AG04449 (cell line): ENCODE measurements around the gene JADE2.
"Not testable (repeated sequence)": the region's sequence is repeated elsewhere in the genome, so short reads cannot be mapped to it uniquely, and the experiment has no call there.

Experiments used
- CTCF ChIA-PET: fragments of 350-600 bp; formaldehyde crosslinking; extraction: SDS; loops from one replicate; lab custom pipeline; 2021; ENCODE audit warnings: antibody characterized with exemption; lab: Yijun Ruan, JAX
- POLR2A ChIA-PET: fragments of 400-600, 350-600 bp; formaldehyde crosslinking; extraction: SDS; loops from one replicate; lab custom pipeline; 2020; ENCODE audit warnings: antibody characterized with exemption, inconsistent platforms; lab: Yijun Ruan, JAX
- DNase-seq: peaks from one replicate; pipeline ENCODE4 v3.0.0-alpha.2; 2010; ENCODE audit warnings: low read depth, low spot score
- H3K4me3 ChIP-seq: 2 replicates; pipeline ENCODE4 v1.5.1; 2011; ENCODE audit warnings: low read depth, mild to moderate bottlenecking, control low read depth, low read length
- CTCF ChIP-seq: IDR thresholded peaks from one replicate; pipeline ENCODE4 v1.5.1; 2011; ENCODE audit warnings: mild to moderate bottlenecking, moderate library complexity, low read length, control low read depth, inconsistent platforms; ENCODE audit not compliant: insufficient read depth; ENCODE audit errors: missing control alignments

The JADE2 gene

DNA sequence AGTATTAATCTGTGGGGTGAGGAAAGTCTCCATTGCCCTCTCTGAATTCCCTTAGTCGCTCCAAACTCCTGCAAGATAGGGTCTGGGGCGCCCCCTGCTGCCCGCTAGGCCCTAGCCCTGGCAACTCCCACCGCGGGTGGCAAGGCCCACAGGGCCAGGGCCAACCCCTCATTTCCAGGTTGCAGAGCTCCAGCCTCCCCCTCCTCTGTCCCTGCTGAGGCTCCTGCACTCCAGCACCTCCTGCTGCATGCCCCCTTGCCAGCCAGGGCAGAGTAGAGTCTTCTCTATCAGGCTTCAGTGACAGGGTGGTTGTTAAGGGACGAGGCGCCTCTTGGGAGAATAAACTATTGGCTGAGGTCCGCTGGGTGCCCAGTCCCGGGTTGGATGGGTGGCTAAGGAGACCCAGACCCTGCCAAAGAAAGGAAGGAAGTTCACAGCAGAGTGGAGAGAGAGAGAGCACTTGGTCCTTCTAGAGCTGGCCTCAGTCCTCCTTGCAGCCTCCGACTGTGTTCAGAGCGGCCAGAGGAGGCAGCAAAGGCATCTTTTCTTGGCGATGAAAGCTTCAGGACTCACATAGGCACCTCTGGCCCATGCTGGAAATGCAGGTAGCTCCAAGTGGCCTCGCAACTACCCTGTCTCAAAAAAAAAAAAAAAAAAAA lies 61.5 kb downstream of the JADE2 start:
- TF ChIP-seq CTCF = peak; percentile 90
- no peak for DNase-seq
- CTCF ChIA-PET = interaction anchor here (0.7 to 17.9 kb wide), 53 partner anchors 10 to 403 kb away, joined by 3 to 445 read pairs (median 4); partner anchors contain the start of genes CDKN2AIPNL, PCBD2 and SAR1B
- POLR2A ChIA-PET = interaction anchor here (0.6 kb wide), 1 partner anchor 62 kb away, joined by 3 read pairs; no protein-coding TSS in a partner anchor
- H3K4me3 ChIP-seq = no peak overlapping the region

GRCh38 chr5:134590992-134591659 lies 65.7 kb downstream of the JADE2 start:
- POLR2A ChIA-PET = no interaction called here
- CTCF ChIA-PET = interaction anchor here (0.9 to 17.9 kb wide), 3 partner anchors 11 to 286 kb away, joined by 3 to 445 read pairs (median 107); no protein-coding TSS in a partner anchor
- TF ChIP-seq CTCF = no peak
- no peak for DNase-seq
- no peak overlapping the region for H3K4me3 ChIP-seq

DNA sequence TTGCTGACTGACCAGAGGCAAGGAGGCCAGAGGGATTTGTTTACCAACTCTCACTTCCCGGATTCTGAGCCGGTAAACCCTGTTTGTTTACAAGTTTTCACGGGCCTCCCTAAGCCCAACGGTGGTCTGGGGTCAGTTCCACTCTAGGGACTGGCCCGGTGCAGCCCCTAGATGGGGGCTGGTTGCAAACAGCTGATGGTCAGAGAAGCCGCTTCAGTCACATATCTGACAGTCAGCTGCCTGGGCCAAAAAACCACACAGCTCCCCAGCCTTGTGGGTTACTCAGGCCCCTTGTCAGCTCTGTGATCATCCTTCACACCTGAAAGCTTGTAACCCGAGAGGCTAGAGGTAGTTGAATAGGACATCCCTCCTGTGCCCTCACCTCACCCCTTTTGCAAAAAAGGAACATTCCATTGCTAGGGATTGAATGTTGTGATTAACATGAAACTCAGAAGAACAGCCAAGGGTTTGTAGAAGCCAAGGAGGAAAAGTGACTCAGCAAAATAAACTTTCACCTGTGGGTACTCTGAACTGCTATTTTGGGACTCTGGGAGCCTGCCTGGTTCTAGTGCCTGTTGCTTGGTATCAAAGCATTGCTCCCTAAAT lies 66.8 kb downstream of the JADE2 start:
- TF ChIP-seq CTCF = no peak
- DNase-seq = no peak
- CTCF ChIA-PET = interaction anchor here (0.9 to 17.9 kb wide), 4 partner anchors 10 to 304 kb away, joined by 3 to 445 read pairs (median 55); no protein-coding TSS in a partner anchor
- H3K4me3 ChIP-seq = no peak overlapping the region
- POLR2A ChIA-PET = no interaction called here

GRCh38 chr5:134594336-134594735 lies 68.9 kb downstream of the JADE2 start:
- H3K4me3 ChIP-seq = no peak overlapping the region
- no peak for TF ChIP-seq CTCF
- ChIA-PET CTCF (interaction anchor here (1.1 to 10.7 kb wide), 3 partner anchors 6 to 290 kb away, joined by 3 to 107 read pairs (median 48); no protein-coding TSS in a partner anchor), POLR2A (no interaction called here)
- DNase-seq = no peak

DNA sequence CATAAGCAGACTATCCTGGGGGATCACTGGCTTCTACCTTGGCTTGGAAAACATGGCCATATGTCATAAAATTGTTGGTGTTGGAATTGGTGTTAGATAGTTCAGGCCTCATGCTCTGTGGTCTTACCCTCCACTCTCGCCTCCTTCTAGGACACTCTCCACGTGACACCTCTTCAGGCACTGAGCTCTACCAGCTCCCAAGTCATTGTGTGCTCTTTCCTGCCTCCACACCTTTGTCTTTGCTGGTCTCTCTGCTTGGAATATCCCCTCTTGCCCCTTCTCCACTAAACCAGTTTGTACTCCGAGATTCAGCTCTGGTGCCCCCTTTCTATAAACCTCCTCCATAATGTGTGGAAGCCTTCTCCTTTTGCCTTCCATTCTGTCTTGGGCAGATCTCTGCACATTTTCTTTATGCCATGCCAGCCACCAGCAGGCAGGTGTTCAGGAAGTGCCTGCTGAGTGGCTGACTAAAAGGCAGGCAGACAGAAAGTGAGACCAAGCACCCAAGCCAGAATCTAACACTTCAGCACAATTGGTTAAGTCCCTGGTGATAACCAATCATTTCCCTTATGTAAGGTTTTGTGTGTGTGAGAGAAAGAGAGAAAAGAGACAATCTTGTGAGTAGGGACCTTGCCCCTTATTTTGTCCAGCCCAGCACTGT lies 69.5 kb downstream of the JADE2 start:
- CTCF ChIA-PET = interaction anchor here (1.1 to 10.7 kb wide), 3 partner anchors 7 to 291 kb away, joined by 3 to 107 read pairs (median 48); no protein-coding TSS in a partner anchor
- no peak for TF ChIP-seq CTCF
- DNase-seq = no peak
- POLR2A ChIA-PET = no interaction called here
- H3K4me3 ChIP-seq = no peak overlapping the region

- CTCF ChIA-PET = interaction anchor here (7.0 to 10.7 kb wide), 2 partner anchors 8 to 19 kb away, joined by 48 to 107 read pairs; no protein-coding TSS in a partner anchor
- TF ChIP-seq CTCF = no peak
- POLR2A ChIA-PET = no interaction called here
- DNase-seq = no peak
- H3K4me3 ChIP-seq = no peak overlapping the region
Measured at GRCh38 chr5:134595458-134595838, 70.0 kb downstream of the JADE2 start.

GRCh38 chr5:134599820-134600219 lies 74.3 kb downstream of the JADE2 start:
- CTCF ChIA-PET = interaction anchor here (7.0 kb wide), 1 partner anchor 12 kb away, joined by 48 read pairs; no protein-coding TSS in a partner anchor
- DNase-seq, H3K4me3 ChIP-seq: not testable (repeated sequence)
- POLR2A ChIA-PET = interaction anchor here (0.6 kb wide), 1 partner anchor 21 kb away, joined by 5 read pairs; no protein-coding TSS in a partner anchor
